ENCODE data around the gene GLRB.
A peak's percentile ranks its signal among the peaks of the same experiment; 100 is the strongest.
"Not testable (repeated sequence)": the region's sequence is repeated elsewhere in the genome, so short reads cannot be mapped to it uniquely, and the experiment has no call there.

Gene GLRB

DNA sequence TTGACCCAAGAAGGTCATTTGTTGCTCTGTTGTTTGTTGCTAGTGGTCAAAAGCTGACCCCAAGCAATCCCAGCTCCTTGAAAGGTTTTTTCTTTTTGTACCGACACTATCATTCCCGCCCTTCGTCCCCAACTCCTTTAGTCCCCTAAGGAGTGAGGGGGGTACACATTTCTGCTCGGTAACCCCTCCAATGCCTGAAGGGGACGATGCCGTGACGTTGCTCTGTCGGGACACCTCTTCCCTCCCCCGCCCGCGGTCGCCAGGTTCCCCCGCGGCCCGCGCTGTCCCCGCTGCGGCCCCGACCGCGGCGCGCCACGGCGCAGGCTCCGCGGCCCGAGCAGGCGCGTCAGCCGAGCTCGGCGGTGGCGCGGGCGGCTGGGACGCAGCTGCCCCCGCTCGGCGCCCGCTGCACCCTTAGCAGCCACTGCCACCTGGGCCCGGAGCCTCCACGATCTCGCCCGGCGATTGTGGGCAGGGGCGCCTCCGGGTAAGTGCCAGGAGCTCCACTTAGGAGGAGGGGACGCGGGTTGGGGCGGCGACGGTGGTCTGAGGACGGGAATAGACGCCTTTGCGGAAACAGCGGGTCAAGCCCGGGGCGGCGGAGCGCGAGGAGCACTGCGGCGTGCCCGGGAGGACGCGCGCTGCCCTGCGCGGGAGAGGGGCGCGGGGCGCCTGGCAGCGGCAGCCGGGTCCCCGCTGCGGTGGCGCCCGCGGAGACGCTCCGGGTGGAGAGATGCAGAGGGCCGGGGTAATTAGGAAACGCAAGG is at the start of gene GLRB:
TSS of gene GLRB (plus strand) at position 340 of the 767 bp plus-strand sequence. CDS start 1,875 bp downstream, outside the sequence.
- DNase-seq (ENCODE audit: low read depth), result peak; percentile 46

- no peak for DNase-seq (ENCODE audit: low read depth)
Observed at GRCh38 chr4:157035471-157035870, 40.5 kb upstream of the GLRB start.

DNA sequence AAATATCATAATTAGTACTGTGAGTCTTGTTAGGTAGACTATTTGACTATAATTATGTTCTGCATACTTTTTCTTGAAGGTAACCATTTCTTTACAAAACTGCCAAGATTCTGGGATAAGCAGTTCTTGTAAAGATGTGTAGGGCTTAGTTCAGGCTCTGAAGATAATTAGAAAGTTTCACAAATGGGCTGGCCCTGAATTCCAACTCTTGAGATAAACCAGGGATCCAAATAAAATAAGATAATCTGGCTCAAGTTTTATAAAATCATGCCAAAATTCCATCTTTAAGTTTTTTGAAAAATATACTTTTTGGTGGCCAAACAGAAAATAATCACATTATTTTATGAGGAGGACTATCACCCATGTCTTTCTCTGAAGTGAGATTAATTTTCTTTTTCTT is 35.5 kb upstream of the GLRB start:
- no peak for DNase-seq (ENCODE audit: low read depth)

DNA sequence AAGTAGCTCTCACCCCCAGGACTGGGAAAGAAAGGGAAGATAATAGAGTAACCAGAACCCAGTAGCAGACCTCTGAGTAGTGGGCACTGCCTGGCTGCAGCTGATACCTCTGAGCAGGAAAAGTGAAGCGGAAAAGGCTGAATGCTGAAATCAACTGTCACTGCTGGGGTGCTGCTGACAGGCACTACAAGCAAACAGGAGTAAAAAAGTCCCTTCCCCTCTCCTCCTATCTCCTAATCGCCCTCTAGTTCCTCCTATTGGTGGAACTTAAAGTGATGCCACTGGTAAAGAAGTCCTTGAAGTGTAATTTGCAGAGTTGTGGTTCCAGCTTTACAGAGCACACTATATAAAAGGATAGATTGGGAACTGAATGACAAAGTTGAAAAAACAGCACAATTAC is 32.8 kb upstream of the GLRB start:
- DNase-seq (ENCODE audit: low read depth), result peak; percentile 9

- DNase-seq (ENCODE audit: low read depth), result peak; percentile 64
Observed at GRCh38 chr4:157045507-157046127, 30.3 kb upstream of the GLRB start.

DNA sequence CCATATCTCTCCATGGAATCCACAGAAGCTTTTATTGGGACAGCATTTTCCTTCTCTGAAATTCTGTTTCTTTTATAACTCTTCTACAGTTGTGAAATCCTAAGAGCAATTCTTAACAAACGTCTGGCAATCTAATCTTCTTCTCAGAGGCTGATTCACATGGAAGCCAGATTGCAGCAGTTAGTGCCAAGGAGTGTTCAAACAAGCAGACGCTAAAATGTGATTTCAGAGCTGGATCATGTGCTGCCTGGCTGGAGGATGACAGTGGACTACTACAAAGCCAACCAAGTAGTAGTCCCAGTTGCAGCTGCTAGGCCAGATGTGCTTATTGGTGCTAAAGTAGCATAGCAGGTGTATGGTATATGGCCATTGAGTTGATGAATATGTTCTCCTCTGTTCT is 27.7 kb upstream of the GLRB start:
- DNase-seq (ENCODE audit: low read depth), result peak; percentile 94

- no peak for DNase-seq (ENCODE audit: low read depth)
Observed at GRCh38 chr4:157050561-157050960, 25.4 kb upstream of the GLRB start.

DNA sequence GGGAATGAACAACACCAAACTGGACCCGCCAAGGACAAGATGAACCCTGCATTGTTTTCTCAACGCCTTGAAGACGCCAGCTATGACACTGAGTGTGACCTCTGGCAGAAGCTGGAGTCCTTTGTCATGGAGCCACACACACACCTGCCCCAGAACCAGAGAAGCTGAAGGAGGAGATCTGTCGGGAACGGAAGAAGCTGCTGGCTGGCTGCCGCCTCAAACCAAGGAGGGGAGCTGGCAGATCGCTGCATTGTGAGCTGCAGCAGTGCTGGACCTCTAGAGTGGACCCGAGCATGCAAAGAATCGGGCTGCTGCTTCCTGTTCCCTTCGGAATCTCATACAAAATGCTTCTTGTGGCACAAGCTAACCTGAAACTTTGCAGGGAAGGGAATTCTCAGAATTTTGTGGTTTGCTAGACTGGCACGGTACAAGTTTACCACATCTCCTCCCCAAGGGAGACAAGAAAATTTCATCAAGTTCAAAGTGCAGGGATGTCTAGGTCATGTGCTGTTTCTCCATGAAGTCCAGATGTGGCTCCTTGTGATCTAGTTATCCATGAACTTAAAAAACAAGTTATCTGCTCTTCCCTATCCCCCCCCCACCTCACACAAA is 23.4 kb upstream of the GLRB start:
- DNase-seq (ENCODE audit: low read depth), result peak; percentile 84

DNA sequence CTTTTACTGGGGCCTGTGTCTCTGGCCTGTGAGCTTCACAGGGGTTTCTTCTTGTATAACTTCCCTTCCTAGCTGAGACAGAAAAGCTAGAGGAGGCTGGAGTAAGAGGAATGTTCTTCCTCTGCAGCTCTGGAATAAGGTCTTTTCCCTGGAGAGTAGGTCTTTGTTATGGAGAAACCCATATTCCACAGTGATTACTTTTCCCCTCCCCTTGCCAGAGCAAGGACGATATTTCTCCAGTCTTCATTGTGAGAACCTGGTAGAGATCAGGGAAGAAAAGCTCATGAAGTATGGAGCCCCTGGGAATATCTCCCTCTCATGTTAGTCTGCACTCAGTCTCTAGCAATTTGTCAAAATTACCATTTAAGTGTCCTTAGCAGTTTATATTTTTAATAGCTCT is 18.7 kb upstream of the GLRB start:
- DNase-seq (ENCODE audit: low read depth), result no peak

DNA sequence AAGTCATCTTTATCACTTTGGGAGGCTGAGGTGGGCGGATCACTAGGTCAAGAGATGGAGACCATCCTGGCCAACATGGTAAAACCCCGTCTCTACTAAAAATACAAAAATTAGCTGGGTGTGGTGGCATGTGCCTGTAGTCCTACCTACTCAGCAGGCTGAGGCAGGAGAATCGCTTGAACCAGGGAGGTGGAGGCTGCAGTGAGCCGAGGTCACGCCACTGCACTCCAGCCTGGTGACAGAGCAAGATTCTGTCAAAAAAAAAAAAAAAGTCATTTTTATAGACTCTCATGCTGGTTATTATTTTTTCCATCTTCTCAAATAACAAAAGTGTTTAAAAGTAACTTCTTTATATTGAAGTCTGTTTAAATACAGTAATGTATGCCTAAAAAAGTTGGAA is 17.1 kb upstream of the GLRB start:
- DNase-seq (ENCODE audit: low read depth), result not testable (repeated sequence)

DNA sequence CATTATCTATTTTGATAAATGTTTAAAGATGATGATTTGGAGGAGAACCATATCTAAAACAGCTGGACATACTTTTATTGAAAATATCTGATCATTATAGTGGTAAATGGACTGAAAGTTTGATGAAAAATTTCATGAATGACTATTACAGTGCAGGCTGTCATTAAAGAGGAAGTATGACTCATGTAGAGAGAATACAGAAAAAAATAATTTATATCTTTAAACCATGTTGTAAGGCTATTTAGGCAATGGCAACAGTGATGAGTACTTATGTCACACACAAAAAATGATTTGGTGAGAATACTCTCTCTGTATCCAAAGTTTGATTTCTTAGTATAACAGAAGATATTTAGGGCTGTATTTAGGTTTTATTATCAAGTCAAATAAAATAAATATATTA is 3.9 kb upstream of the GLRB start:
- peak; percentile 20 for DNase-seq (ENCODE audit: low read depth)

- no peak for DNase-seq (ENCODE audit: low read depth)
Observed at GRCh38 chr4:157075401-157075800, 549 bp upstream of the GLRB start.

DNA sequence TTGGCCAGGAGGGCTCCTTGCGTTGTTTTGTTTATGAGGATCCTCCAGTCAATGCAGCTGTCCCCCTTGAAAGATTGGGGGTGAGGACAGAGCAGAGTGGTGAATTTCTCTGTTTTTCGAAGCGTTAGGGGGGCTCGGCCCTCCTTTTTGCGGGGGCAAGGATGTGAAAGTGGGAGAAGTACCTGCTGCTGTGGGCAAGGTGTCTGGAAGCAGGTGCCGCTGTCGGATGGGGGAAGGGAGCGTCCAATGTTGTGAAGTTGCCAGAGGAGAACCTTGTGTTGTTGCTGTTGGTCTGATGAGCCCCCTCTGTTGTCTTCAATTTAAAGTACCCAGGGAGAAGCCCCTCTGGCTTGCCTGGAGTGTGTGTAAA is 613 bp downstream of the GLRB start:
- DNase-seq (ENCODE audit: low read depth), result no peak

- DNase-seq (ENCODE audit: low read depth), result no peak
Observed at GRCh38 chr4:157079441-157079840, 3.5 kb downstream of the GLRB start.

DNA sequence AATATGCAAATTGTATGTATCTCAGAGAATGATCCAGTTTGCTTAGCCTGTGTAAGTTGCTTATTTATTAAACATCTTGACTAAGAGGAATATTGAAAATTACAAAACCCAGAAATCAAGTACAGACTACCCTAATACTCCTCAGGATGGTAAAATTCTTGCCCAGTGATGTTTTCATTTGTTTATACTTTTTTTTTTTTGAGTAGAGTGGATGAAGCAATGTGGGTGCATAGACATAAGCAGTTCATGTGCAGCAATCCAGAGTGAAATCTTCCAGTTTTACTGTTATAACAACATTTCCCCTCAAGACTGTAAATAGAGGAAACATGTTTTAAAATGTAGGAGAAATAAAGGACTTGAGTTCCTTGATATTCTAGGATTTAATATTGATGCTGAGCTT is 4.7 kb downstream of the GLRB start:
- DNase-seq (ENCODE audit: low read depth), result peak; percentile 21

GRCh38 chr4:157095716-157096115 is 19.8 kb downstream of the GLRB start:
- no peak for DNase-seq (ENCODE audit: low read depth)

DNA sequence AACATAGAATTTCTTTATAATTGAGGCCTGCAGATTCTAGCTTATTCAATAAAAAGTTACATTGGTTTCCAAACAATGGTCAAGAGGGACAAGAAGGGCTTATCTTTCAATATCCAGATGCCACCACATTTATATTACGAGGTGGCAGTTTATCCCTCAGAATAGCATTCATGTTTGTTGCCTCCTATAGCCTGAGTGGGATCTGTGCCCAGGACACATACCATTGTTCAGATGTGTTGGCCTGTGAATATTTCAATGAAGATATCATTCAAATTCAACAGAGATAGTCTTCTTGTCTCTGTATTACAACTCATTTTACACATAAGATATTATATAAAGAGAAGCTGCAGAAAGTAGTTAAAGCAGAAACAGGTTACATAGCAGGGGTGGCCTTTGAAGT is 20.5 kb downstream of the GLRB start:
- no peak for DNase-seq (ENCODE audit: low read depth)

- no peak for DNase-seq (ENCODE audit: low read depth)
Observed at GRCh38 chr4:157099506-157099905, 23.6 kb downstream of the GLRB start.

DNA sequence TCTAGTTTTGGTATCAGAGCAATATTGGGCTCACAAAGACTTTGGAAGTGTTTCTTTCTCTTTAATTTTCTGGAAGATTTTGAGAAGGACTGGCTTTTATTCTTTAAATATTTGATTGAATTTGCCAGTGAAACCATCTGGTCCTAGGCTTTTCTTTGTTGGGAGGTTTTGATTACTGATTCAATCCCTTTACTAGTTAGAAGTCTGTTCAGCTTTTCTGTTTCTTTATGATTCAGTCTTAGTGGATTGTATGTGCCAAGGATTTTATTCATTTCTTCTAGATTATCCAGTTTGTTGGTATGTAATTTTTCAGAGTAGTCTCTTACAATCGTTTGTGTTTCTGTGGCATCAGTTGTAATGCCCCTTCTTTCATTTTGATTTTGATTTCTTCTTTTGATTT is 28.6 kb downstream of the GLRB start:
- no peak for DNase-seq (ENCODE audit: low read depth)

DNA sequence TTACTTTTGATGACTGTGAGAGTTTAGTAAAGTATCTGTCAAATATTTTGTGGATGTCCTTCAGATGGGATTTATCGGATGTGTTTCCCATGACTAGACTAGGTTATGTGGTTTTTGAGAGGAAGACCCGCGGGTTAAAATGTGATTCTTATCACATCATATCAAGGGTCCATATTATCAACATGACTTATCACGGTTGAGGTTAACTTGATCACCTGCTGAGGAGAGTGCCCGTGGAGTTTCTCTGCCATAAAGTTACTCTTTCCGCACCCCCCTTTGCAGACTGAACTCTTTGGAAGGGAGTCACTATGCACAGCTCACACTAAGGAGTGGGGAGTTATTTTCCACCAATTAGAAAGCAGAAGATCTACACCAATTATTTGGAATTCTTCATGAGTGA is 38.7 kb downstream of the GLRB start:
- DNase-seq (ENCODE audit: low read depth), result no peak

GRCh38 chr4:157115613-157116335 is 39.8 kb downstream of the GLRB start:
- DNase-seq (ENCODE audit: low read depth), result peak; percentile 60

DNA sequence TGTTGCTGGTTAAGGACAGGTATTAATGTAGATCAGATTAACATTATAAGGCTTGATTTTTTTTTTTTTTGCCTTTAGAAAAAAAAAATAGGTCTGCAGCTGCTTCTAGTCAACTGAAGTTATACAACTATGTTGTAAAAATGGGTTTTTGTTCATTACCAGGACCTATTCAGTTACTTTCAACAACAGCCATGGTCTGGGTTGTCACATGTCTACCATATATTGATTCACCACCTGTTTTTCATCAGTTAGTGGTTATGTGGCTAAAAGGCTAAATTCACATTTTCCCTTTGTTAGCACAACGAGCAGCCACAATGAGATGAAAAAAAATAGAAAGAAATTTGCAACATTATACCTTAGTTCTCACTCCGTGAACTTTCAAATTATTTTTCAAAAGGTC is 45.5 kb downstream of the GLRB start:
- DNase-seq (ENCODE audit: low read depth), result peak; percentile 61

- no peak for DNase-seq (ENCODE audit: low read depth)
Observed at GRCh38 chr4:157127571-157127970, 51.6 kb downstream of the GLRB start.
